GM12878 (cell line): ENCODE measurements around the gene SLIRP.

Experiments
- ETV6 ChIP-seq, 2 experiments: fragments of 450-650 bp in 1 of 2; IDR thresholded peaks in 1 of 2; conservative IDR thresholded peaks in 1 of 2; 2 replicates each; pipeline ENCODE4 v1.6.1; 2014; ENCODE audit warnings: antibody characterized with exemption in 1 of 2, borderline replicate concordance in 1 of 2, low read depth in 1 of 2, mild to moderate bottlenecking in 1 of 2, moderate library complexity in 1 of 2
- EZH2 ChIP-seq: IDR thresholded peaks from 2 replicates; pipeline ENCODE4 v1.6.1; 2012; ENCODE audit warnings: low read depth, mild to moderate bottlenecking, control low read depth, inconsistent platforms, low read length, borderline replicate concordance; ENCODE audit not compliant: control insufficient read depth
- MYC ChIP-seq: IDR thresholded peaks from 2 replicates; pipeline ENCODE4 v1.6.1; 2011; ENCODE audit warnings: mild to moderate bottlenecking, low read length, moderate library complexity, inconsistent platforms; ENCODE audit not compliant: insufficient read depth, insufficient replicate concordance, insufficient read length, severe bottlenecking
- NBN ChIP-seq: fragments of 450-650 bp; IDR thresholded peaks from 2 replicates; pipeline ENCODE4 v1.6.1; 2016
- POLR2A ChIP-seq: IDR thresholded peaks from 2 replicates; pipeline ENCODE4 v1.6.1; 2011; ENCODE audit warnings: low read depth, mild to moderate bottlenecking, low read length
- RCOR1 ChIP-seq: conservative IDR thresholded peaks from 2 replicates; pipeline ENCODE4 v1.6.1; 2012; ENCODE audit warnings: low read depth, low read length, improper control_type of control experiment
- SIX5 ChIP-seq: IDR thresholded peaks from 2 replicates; pipeline ENCODE4 v1.6.1; 2011; ENCODE audit warnings: mild to moderate bottlenecking, low read depth, low read length, moderate library complexity; ENCODE audit not compliant: severe bottlenecking
- SMARCA5 ChIP-seq: fragments of 450-650 bp; IDR thresholded peaks from 2 replicates; pipeline ENCODE4 v1.6.1; 2017; ENCODE audit warnings: mild to moderate bottlenecking
- TCF7 ChIP-seq: IDR thresholded peaks from 2 replicates; pipeline ENCODE4 v1.6.1; 2014; ENCODE audit warnings: antibody characterized with exemption, borderline replicate concordance
- YY1 ChIP-seq: IDR thresholded peaks from 2 replicates; pipeline ENCODE4 v1.6.1; 2011; ENCODE audit warnings: low read depth, mild to moderate bottlenecking, low read length

DNA sequence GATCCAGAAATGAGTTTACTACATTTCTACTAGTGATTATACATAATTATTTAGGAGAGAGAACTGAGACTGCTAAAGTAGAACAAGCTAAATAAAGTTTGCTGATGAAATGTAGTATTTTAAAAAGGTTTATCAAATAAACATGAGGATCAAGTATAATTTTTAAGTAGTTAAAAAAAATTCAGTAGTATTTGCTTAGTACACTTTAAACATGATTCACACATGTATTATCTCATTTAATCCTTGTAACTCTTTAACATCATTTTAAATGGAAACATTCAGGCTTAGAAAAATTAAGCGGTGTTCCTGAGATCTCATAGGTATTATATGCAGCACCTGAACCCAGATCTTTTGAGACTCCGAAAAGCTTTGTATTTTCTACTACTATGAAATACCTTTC lies 44.4 kb downstream of the SLIRP start:
- no peak for TF ChIP-seq NBN
- TF ChIP-seq ETV6 (conservative IDR thresholded peaks at IDR 0.05 in 1 of 2, IDR thresholded peaks at IDR 0.05 in 1 of 2; ENCODE audit: borderline replicate concordance in 1 of 2, low read depth in 1 of 2) = no peak
- no peak for TF ChIP-seq MYC
- TF ChIP-seq EZH2 = no peak
- no peak for TF ChIP-seq TCF7
- no peak for TF ChIP-seq POLR2A
- no peak for TF ChIP-seq SMARCA5
- TF ChIP-seq YY1 = no peak
- TF ChIP-seq RCOR1 = no peak
- TF ChIP-seq SIX5 = no peak
